Subcutaneous abdominal adipose tissue (tissue), 5 donors: Measurements from ENCODE around the gene STAM2.
"Not testable (repeated sequence)": the region's sequence is repeated elsewhere in the genome, so short reads cannot be mapped to it uniquely, and the experiment has no call there.

Experiments
- H3K27ac ChIP-seq: one replicate; pipeline ENCODE4 v1.7.0; 2013; ENCODE audit warnings: low read depth, mild to moderate bottlenecking, inconsistent platforms, low read length, moderate library complexity
- H3K27me3 ChIP-seq, 5 donors: one replicate each; pipeline ENCODE4 v1.7.0; 2013; ENCODE audit warnings: low read length in 5 of 5, inconsistent platforms in 1 of 5; ENCODE audit not compliant: control insufficient read depth in 5 of 5, insufficient read depth in 4 of 5
- H3K36me3 ChIP-seq, 5 donors: one replicate each; pipeline ENCODE4 v1.7.0; 2013; ENCODE audit warnings: low read length in 5 of 5; ENCODE audit not compliant: control insufficient read depth in 5 of 5, insufficient read depth in 5 of 5
- H3K4me1 ChIP-seq, 5 donors: one replicate each; pipeline ENCODE4 v1.7.0; 2013; ENCODE audit warnings: low read length in 5 of 5, mild to moderate bottlenecking in 3 of 5, moderate library complexity in 1 of 5; ENCODE audit not compliant: control insufficient read depth in 5 of 5, insufficient read depth in 5 of 5
- H3K4me3 ChIP-seq, 5 donors: one replicate each; pipeline ENCODE4 v1.7.0; 2013; ENCODE audit warnings: low read length in 5 of 5, low read depth in 1 of 5
- H3K9ac ChIP-seq, 5 donors: one replicate each; pipeline ENCODE4 v1.7.0; 2013; ENCODE audit warnings: low read length in 5 of 5, mild to moderate bottlenecking in 4 of 5, moderate library complexity in 3 of 5
- H3K9me3 ChIP-seq, 5 donors: one replicate each; pipeline ENCODE4 v1.7.0; 2013; ENCODE audit warnings: low read length in 5 of 5; ENCODE audit not compliant: control insufficient read depth in 5 of 5
- donor health status: healthy.
- donor health status: healthy.
- donor health status: healthy.
- donor health status: healthy.
- donor health status: healthy.

The STAM2 gene

DNA sequence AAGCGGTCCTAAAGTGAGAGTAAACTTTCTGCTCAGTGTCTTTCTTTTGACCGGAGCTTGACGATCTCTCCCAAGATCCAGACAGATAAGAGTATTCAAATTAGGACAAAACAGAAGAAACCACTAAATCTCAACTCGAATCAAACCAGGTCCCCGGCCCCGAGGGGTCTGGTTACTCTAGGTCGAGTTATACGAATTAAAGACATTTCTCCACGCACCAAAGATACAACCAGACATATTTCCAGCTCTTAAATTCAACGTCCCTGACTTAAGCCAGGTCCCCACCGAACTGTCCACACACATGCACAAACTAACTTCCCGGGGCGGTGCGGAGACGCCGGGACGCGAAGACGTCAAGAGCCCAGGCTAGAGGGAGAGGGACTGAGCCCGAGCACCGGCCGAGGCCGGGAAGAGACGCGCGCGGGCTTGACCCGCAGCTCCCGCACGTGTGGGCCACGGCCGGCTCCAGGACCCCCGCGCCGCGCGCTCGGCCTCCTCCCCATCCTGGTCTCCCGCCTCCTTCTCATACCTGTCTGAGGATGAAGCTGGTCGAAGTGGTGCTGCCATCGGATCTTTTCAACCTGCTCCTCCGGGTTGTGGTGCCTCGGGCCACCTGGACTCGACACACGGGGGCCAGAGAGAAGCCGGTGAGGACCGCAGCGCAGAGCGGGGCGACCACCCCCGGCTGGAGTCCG, 77.6 kb downstream of the STAM2 start:
- H3K36me3 ChIP-seq, result no peaks in the 10 kb centered on the region
- peak overlapping the region; percentile 58 to 72 (median 67) for H3K4me3 ChIP-seq
- H3K9ac ChIP-seq, result peak overlapping the region in 4 of 5 donors; percentile 17 to 57 (median 45)
- no peaks in the 10 kb centered on the region for H3K9me3 ChIP-seq
- H3K27ac ChIP-seq, result peak overlapping the region; percentile 11
- peaks cover 0 to 27% (median 23%) of the 10 kb centered on the region in 5 donors for H3K4me1 ChIP-seq
- peaks cover 3 to 26% (median 13%) of the 10 kb centered on the region in 5 donors for H3K27me3 ChIP-seq

DNA sequence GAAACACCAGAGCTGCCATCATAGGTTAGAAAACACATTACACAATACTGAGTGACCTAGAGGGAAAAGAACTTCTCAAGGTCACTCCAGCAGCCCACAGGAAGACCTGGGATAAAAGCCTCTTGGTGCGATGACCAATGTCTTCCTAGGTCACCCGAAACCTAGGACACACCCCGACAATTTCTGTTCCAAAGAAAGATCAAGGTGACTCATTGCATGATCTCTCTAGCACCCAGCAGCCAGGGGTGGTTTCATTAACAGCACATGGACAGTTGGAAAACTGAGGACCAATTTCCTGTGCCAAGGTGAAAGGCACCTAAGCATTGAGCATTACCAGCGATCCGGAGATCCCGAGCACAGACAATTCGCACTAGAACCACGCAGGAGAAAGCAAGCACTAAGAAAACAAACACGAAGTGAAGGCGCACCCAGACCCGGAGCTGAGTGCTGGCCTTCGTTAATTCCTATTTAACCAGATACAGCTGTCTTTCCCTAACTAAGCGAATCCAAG, 78.2 kb downstream of the STAM2 start:
- peaks cover 0 to 27% (median 23%) of the 10 kb centered on the region in 5 donors for H3K4me1 ChIP-seq
- H3K9ac ChIP-seq, result peak overlapping the region; percentile 3 to 57 (median 40)
- H3K9me3 ChIP-seq, result no peaks in the 10 kb centered on the region
- H3K36me3 ChIP-seq, result no peaks in the 10 kb centered on the region
- H3K27ac ChIP-seq, result peak overlapping the region; percentile 11
- H3K27me3 ChIP-seq, result peaks cover 3 to 26% (median 13%) of the 10 kb centered on the region in 5 donors
- peak overlapping the region; percentile 58 to 72 (median 67) for H3K4me3 ChIP-seq

DNA sequence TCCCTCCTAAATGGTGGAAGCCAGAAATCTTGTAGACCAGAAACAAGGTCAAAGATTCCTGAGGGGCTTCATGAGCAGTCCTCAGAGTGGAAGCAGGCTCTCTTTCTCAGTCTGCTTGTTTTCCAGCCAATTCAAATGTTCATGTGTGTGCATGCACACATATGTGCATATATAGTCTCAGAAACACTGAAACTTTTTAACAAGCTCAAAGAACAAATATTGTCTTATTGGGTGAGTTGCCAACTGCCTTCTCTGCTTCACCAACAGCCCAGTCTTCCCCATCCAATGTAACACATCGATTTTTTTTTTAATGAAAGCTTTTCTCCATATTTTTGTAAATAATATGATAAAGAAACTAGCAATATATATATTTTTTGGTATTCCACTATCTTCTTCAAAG, 80.4 kb downstream of the STAM2 start:
- H3K9ac ChIP-seq, result no peak overlapping the region
- H3K27me3 ChIP-seq, result peaks cover 3 to 13% (median 10%) of the 10 kb centered on the region in 5 donors
- no peak overlapping the region for H3K4me3 ChIP-seq
- H3K4me1 ChIP-seq, result peaks cover 0 to 27% (median 23%) of the 10 kb centered on the region in 5 donors
- H3K36me3 ChIP-seq, result no peaks in the 10 kb centered on the region
- no peaks in the 10 kb centered on the region for H3K9me3 ChIP-seq
- H3K27ac ChIP-seq, result no peak overlapping the region

DNA sequence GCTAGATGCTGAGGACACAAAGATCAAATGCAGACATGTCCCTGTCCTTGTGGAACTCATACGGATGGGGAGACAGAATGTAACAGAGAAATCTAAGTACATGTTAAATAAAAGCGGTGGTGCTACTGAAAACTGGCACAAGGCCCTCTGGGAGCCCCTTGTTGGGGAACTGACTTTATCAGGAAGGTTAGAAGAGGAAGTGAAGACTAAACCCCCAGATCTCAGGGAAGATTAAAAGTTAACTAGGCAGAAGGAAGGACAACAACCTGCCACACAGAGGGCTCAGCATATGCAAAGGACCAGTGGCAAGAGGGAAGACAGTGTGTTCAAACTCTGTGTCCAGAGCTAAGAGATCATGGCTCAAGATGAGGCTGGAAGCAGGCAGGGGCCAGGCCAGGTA, 81.5 kb downstream of the STAM2 start:
- H3K27ac ChIP-seq, result no peak overlapping the region
- H3K9ac ChIP-seq, result no peak overlapping the region
- no peak overlapping the region for H3K4me3 ChIP-seq
- peaks cover 0 to 3% (median under 1%) of the 10 kb centered on the region in 5 donors for H3K27me3 ChIP-seq
- H3K9me3 ChIP-seq, result no peaks in the 10 kb centered on the region
- peaks cover 0 to 26% (median 19%) of the 10 kb centered on the region in 5 donors for H3K4me1 ChIP-seq
- no peaks in the 10 kb centered on the region for H3K36me3 ChIP-seq

DNA sequence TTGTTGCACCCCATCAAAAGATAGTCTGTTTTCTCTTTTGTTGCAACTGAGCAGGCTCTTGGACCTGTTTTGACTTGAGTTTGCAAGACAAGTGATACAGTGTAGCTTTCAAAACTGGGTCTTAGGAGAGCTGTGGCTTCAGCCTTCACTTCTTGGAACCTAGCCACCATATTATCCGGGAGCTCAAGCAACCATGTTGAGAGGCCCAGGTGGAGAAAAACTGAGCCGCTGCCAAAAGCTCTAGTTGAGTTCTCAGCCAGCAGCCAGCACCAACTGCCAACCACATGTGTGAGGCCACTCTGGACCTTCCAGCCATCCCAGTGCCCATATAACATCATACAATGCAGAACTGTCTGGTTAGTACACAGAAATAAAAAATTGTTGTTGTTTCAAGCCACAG, 82.1 kb downstream of the STAM2 start:
- no peak overlapping the region for H3K9ac ChIP-seq
- no peaks in the 10 kb centered on the region for H3K9me3 ChIP-seq
- H3K27ac ChIP-seq, result no peak overlapping the region
- H3K27me3 ChIP-seq, result peaks cover 0 to 3% (median 0%) of the 10 kb centered on the region in 5 donors
- no peak overlapping the region for H3K4me3 ChIP-seq
- H3K4me1 ChIP-seq, result peaks cover 0 to 23% (median 14%) of the 10 kb centered on the region in 5 donors
- H3K36me3 ChIP-seq, result no peaks in the 10 kb centered on the region

DNA sequence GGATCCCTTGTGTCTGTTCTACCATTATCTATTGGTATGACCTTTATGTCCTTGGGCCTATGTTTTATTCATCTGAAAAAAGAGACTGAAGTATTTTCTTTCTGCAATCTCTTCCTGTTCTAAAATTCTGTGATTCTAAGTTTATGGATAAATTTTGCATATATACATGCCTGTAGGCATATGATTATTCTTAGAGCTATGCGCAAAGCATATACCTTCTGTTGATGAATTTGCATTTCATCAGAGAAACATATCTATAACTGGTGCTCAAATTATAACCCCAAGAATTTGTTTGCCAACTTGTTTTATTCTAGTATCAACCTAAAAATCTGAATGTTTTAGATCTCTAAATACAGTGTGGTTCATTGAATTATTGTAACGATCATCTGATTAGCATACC, 83.5 kb downstream of the STAM2 start:
- Histone ChIP-seq H3K27ac (no peak overlapping the region), H3K27me3 (peaks cover 0 to 3% (median 0%) of the 10 kb centered on the region in 5 donors), H3K4me1 (peaks cover 0 to 10% (median 4%) of the 10 kb centered on the region in 5 donors), H3K4me3 (no peak overlapping the region), H3K9ac (no peak overlapping the region), H3K9me3 (no peaks in the 10 kb centered on the region), H3K36me3 (no peaks in the 10 kb centered on the region)

DNA sequence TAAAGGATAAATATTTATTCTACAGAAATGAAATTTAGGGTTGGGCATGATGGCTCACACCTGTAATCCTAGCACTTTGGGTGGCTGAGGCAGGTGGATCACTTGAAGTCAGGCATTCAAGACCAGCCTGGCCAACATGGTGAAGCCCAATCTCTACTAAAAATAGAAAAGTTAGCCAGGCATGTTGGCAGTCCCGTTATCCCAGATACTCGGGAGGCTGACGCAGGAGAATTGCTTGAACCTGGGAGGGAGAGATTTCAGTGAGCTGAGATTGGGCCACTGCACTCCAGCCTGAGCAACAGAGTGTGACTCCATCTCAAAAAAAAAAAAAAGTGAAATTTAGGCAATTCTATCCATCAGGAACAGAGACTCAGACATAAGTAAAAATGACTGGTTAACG, 84.8 kb downstream of the STAM2 start:
- H3K4me3 ChIP-seq, H3K9me3 ChIP-seq, H3K36me3 ChIP-seq, H3K27me3 ChIP-seq, H3K4me1 ChIP-seq, H3K9ac ChIP-seq, H3K27ac ChIP-seq: not testable (repeated sequence)

DNA sequence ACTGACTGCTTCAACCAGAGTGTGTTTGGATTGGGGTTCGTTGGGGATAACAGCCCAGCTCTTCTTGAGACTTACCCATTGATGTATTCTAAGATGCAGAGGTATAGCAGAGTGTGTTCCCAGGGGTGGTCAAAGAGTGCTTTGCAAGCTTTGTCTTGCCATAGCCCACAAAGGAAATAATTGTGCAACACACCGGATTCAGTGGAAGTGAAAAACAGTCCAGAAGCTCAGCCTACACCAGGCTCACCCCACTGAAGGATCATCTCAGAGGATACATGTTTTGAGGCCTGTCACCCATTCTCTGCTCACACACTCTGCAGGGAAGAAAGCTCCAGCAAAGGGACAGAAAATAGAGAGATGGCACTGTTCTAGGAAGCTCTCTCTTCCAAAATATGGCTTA, 86.3 kb downstream of the STAM2 start:
- H3K4me1 ChIP-seq, result peaks cover 0 to 10% (median 3%) of the 10 kb centered on the region in 5 donors
- no peaks in the 10 kb centered on the region for H3K27me3 ChIP-seq
- H3K9me3 ChIP-seq, result no peaks in the 10 kb centered on the region
- H3K27ac ChIP-seq, result no peak overlapping the region
- H3K36me3 ChIP-seq, result no peaks in the 10 kb centered on the region
- no peak overlapping the region for H3K9ac ChIP-seq
- H3K4me3 ChIP-seq, result no peak overlapping the region

DNA sequence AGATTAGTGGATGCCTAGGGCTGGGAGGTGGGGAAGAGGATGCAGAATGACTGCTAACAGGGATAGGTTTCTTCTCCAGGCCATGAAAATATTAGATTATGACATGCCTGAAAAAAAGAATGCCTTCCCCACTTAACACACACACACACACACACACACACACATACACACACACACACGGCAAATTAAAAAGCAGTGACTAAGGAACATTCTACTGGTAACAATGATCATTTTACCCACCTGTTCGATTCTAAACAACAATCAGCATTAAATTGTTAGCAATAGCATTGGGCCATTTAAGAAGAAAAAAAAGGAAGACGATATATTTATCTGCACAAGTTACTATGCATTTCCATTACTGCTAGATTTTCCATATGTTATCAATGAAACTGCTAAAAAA, 87.6 kb downstream of the STAM2 start:
- Histone ChIP-seq H3K36me3 (no peaks in the 10 kb centered on the region), H3K27me3 (no peaks in the 10 kb centered on the region), H3K9me3 (no peaks in the 10 kb centered on the region), H3K27ac (no peak overlapping the region), H3K9ac (no peak overlapping the region), H3K4me3 (no peak overlapping the region), H3K4me1 (peaks cover 0 to 14% (median 3%) of the 10 kb centered on the region in 5 donors)

DNA sequence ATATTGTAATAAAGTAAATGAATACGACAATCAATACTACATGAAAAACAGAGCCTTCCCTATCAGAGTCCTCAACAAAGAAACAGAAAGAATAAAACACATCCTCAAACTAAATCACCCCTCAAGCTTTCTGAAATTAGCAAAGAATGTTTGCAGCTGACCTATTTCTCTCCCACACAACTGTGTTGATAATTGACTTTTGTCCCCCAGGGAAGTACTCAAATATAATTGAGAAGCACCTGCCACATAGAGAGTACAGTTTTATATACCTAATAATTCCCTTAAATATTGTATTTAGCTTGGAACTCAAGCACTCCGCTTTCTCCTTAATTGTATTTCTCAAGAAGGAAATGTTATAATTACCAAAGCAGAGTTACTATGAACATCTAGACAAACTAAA, 89.3 kb downstream of the STAM2 start:
- Histone ChIP-seq H3K36me3 (no peaks in the 10 kb centered on the region), H3K9ac (no peak overlapping the region), H3K27me3 (no peaks in the 10 kb centered on the region), H3K4me3 (no peak overlapping the region), H3K4me1 (peaks cover 0 to 14% (median 3%) of the 10 kb centered on the region in 5 donors), H3K9me3 (no peaks in the 10 kb centered on the region), H3K27ac (no peak overlapping the region)
